GM12874 (cell line): ENCODE results near the gene LRRIQ3.

Experiments used
- TF ChIP-seq, protein P1 (sequence below): IDR thresholded peaks from 2 replicates; pipeline ENCODE4 v1.5.1; 2011; ENCODE audit warnings: low read depth, mild to moderate bottlenecking, control low read depth, low read length, moderate library complexity; ENCODE audit not compliant: insufficient read depth

LRRIQ3 gene

DNA sequence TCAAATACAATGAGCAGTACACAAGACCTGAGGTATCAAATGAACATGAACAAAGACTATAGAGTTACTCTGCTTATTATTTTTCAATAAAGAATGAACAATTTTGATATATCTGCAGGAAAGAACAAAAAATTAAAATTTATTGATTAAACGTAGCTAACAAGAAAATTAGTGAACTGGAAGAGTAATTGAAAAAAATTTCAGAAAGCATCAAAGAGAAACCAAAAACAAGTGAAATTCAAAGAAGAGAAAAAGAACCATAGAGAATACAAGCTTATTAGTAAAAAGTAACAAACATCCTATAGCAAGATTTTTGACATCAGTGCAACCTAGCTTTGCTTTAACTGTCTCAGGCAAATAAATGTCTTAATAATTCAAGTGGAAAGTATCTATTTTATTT is 106.6 kb downstream of the LRRIQ3 start:
- TF ChIP-seq, protein P1, sequence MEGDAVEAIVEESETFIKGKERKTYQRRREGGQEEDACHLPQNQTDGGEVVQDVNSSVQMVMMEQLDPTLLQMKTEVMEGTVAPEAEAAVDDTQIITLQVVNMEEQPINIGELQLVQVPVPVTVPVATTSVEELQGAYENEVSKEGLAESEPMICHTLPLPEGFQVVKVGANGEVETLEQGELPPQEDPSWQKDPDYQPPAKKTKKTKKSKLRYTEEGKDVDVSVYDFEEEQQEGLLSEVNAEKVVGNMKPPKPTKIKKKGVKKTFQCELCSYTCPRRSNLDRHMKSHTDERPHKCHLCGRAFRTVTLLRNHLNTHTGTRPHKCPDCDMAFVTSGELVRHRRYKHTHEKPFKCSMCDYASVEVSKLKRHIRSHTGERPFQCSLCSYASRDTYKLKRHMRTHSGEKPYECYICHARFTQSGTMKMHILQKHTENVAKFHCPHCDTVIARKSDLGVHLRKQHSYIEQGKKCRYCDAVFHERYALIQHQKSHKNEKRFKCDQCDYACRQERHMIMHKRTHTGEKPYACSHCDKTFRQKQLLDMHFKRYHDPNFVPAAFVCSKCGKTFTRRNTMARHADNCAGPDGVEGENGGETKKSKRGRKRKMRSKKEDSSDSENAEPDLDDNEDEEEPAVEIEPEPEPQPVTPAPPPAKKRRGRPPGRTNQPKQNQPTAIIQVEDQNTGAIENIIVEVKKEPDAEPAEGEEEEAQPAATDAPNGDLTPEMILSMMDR, result no peak

DNA sequence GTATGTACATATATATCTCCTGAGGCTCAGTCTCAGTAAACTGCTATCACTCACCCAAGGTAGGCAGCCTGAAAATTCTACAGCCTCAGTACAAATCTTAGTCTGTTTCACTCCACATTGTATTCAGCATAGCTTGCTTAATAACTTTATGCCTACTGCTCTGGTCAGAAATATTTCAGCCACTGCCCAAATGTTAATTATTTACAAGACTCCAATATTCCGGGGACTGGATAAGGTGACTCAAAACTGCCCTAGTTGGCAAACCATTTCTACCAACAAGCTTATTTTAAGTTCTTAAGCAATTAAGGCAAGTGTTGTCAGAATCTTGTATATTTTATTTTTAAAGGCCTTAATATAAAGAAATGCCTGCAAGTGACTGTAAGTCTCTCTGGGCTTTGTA is 114.8 kb downstream of the LRRIQ3 start:
- TF ChIP-seq, protein P1, result no peak

DNA sequence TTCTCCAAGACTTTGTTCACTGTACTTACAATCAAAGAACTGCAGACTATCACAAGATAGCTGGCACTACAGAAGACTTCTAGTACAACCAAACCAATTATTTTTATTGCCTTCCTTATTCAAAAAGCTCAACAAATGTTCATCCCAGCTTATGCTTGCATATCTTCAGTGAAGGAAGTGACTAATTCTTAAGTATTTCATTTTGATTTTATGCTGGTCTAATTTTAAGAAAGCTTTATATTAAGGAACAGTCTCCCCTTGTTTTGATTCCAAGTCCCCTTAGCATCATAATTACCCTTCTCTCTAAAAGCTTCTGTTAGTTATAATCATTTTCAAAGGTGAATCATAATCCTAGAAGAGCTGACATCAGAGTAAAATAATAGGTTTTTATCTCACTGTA is 132.9 kb downstream of the LRRIQ3 start:
- TF ChIP-seq, protein P1, result no peak

DNA sequence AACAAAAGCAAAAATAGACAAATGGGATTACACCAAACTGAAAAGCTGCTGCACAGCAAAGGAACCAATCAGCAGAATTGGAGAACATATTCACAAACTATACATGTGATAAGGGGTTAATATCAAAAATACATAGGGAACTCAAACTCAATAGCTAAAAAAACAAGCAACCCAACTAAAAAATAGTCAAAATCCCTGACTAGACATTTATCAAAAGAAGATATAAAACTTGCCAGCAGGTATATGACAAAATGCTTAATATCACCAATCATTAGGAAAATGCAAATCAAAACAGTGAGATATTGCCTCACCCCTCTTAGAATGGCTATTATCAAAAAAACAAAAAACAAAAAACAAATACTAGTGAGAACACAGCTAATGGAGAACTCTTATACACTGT is 140.3 kb downstream of the LRRIQ3 start:
- TF ChIP-seq, protein P1, result no peak

DNA sequence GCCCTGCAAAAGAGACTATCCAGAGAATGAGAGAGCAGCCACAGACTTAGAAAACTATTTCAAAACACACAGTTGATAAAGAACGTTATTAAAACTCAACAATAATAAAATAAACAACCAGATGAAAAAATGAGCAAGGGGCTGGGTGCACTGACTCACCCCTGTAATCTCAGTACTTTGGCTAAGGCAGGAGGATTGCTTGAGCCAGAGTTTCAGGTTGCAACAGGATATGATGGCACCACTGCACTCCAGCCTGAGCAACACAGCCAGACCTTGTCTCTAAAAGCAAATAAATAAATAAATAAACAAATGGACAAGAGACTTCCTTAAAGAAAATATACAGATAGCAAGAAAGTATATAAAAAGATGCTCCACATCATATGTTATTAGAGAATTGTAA is 144.6 kb downstream of the LRRIQ3 start:
- TF ChIP-seq, protein P1, result no peak

DNA sequence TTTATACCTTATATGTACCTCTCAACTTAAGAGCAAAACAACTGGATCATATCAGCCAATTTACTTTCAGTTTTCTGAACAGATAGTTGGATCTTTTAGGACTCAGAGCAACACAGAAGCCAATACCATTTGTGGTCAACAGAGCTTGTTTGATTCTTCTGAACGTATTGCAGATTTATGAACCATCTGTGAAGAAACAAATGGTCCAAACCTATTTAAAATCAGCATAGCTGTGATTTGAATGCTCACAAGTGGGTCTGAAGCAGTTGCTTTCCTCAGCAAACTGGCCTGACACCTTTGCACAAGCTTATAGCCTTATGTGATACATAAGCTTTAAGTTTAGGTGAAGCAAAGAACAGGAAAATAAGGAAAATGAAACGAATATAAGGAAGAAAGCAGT is 147.6 kb downstream of the LRRIQ3 start:
- TF ChIP-seq, protein P1, result no peak

DNA sequence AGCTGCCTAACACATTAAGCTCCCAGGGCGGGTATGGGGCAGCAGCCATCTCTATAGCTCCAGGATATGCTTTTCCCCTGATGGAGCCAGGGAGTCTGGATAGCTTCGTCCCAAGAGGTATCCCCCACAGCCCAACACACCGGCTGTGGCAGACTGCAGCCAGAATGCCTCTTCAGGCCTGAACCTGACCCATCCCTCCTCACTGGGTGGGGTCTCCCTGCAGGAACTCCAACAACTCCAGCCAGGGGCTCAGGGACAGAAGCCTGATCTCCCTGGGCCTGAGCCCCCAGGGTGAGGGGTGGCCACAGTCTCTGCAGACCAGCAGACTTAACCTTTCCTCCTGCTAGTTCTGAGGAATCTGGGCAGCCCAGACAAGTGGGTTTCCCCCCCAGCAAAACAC is 159.9 kb downstream of the LRRIQ3 start:
- TF ChIP-seq, protein P1, result no peak

DNA sequence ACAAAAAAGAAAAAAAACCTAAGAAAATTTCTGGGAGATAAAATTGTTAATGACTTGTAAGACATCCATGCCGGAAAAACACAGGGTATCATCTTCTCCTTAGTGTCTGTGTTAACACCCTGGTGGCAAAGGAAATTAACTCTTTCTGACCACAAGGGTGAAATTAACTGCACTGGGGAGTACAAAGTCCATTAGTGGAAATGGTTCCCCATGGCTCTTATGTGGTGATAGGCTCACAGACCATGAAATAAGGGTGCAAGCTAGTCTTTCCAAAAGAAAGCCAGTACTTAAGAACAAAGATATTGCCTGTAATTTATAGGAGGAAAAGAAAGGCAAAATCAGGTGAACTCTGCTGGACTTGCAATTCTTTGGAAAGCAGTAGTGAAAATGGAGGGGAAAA is 185.4 kb downstream of the LRRIQ3 start:
- TF ChIP-seq, protein P1, result no peak
